Fibroblast of pulmonary artery (primary cell): ENCODE measurements around the gene C1orf50.
"Not testable (repeated sequence)": the region's sequence is repeated elsewhere in the genome, so short reads cannot be mapped to it uniquely, and the experiment has no call there.

Source experiments
- DNase-seq: peaks from one replicate; pipeline ENCODE4 v3.0.0-alpha.2; 2010; ENCODE audit warnings: low read depth
- H3K4me3 ChIP-seq: replicated peaks from 2 replicates; pipeline ENCODE4 v1.5.1; 2011; ENCODE audit warnings: low read depth, mild to moderate bottlenecking, control low read depth, low read length, moderate library complexity
- TF ChIP-seq, protein P1 (sequence below): IDR thresholded peaks from 2 replicates; pipeline ENCODE4 v1.5.1; 2011; ENCODE audit warnings: mild to moderate bottlenecking, control low read depth, low read length, inconsistent platforms; ENCODE audit errors: missing control alignments

Gene C1orf50

DNA sequence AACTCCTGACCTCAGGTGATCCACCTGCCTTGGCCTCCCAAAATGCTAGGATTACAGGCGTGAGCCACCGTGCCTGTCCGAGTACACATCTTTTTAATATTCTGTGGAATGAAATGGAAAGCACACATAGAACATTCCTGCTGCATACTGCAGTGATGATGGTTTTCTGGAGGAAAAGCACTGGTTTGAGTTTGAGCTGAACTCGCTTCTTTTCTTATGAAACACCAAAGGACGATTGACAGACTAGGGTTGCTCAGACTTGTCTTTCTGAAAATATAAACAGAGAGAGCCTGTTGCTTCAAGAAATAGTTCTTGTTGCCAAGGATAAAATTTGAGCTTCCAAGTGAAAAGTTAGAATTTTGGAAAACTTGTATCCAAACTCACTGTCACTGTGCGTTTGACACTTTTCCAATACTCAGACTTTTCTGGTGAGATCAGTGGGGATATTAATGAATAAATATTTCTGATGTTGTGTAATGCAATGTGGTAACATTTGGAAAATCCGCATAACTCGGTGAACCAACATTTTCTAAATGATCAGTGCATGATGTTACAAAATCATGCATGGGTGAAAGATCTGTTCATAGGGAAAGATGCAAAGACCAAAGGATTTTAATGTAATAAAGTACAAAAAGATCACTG is 34.9 kb downstream of the C1orf50 start:
- TF ChIP-seq, protein P1, sequence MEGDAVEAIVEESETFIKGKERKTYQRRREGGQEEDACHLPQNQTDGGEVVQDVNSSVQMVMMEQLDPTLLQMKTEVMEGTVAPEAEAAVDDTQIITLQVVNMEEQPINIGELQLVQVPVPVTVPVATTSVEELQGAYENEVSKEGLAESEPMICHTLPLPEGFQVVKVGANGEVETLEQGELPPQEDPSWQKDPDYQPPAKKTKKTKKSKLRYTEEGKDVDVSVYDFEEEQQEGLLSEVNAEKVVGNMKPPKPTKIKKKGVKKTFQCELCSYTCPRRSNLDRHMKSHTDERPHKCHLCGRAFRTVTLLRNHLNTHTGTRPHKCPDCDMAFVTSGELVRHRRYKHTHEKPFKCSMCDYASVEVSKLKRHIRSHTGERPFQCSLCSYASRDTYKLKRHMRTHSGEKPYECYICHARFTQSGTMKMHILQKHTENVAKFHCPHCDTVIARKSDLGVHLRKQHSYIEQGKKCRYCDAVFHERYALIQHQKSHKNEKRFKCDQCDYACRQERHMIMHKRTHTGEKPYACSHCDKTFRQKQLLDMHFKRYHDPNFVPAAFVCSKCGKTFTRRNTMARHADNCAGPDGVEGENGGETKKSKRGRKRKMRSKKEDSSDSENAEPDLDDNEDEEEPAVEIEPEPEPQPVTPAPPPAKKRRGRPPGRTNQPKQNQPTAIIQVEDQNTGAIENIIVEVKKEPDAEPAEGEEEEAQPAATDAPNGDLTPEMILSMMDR, result no peak
- H3K4me3 ChIP-seq, result no peak overlapping the region
- no peak for DNase-seq

DNA sequence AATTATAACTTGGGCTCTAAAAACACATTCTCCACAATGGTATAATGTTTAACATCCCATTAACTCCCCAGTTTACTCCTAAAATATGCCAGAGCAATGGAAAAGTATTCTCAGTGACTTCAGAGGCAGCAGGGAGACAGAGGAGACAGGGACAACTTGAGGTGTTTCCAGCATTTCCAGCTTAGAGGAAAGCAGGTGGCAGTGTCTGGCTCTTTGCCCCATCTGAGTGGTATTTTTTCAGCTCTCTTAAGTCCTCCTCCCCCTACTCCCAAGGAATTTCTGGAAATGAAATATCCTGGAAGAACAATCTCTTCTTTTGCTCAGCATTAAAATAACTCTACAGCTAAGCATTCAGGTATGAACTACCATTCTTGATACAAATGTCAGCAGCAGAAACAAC is 39.1 kb downstream of the C1orf50 start:
- H3K4me3 ChIP-seq, result no peak overlapping the region
- no peak for DNase-seq
- TF ChIP-seq, protein P1, result no peak

DNA sequence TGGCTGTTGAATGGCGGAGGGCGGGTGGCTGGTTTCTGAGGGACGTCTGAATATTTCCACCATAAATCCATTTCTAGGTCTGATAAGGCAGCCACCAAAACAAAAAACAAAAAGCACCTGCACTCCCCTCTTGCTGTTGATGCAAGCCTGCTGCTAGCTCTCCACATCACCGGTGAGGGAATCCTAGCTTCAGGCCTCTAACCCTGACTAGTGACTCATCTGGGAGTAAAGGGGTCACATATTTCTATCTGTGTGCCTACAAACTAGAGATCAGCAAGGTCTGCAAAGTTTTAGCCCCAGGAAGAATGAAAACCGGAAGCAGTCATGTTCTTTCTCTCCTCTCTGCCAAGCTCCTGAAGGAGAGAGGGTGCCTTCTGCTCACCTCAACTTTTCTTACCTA is 39.5 kb downstream of the C1orf50 start:
- DNase-seq, result no peak

DNA sequence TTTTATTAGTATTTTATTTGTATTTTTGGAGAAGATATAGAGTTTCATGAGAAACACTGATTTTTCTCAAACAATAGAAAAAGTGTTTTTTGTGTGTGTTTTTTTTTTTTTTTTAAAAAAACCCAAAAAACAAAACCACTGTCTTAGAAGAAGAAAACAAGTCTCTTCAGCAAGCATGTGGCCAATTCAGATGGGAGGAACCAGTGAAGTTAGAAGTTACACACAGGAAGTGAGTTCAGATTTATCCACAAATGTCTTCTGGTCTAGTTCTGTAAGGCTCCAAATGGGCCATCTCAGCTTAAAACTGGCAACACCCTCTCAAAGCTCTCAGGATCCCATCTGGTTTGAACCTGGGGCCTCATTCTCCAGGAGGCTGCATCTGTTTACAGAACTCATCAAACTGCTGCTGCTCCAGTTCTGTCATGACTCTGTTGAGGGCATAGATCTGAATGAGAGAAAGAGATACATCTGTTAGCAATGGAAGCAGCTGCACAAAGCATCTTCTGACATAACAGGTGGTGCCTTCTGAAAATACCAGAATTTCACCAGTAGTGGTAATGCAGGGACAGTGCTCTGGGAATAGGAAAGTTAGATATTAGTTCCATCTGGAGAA is 40.1 kb downstream of the C1orf50 start:
- TF ChIP-seq, protein P1, result no peak
- no peak overlapping the region for H3K4me3 ChIP-seq
- no peak for DNase-seq

More for the DNA sequence above, 39.5 kb downstream of the C1orf50 start:
- H3K4me3 ChIP-seq, result no peak overlapping the region
- TF ChIP-seq, protein P1, result no peak

DNA sequence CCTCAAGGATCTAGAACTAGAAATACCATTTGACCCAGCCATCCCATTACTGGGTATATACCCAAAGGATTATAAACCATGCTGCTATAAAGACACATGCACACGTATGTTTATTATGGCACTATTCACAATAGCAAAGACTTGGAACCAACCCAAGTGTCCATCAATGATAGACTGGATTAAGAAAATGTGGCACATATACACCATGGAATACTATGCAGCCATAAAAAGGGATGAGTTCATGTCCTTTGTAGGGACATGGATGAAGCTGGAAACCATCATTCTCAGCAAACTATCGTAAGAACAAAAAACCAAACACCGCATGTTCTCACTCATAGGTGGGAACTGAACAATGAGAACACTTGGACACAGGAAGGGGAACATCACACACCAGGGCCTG is 47.8 kb downstream of the C1orf50 start:
- H3K4me3 ChIP-seq, DNase-seq: not testable (repeated sequence)

DNA sequence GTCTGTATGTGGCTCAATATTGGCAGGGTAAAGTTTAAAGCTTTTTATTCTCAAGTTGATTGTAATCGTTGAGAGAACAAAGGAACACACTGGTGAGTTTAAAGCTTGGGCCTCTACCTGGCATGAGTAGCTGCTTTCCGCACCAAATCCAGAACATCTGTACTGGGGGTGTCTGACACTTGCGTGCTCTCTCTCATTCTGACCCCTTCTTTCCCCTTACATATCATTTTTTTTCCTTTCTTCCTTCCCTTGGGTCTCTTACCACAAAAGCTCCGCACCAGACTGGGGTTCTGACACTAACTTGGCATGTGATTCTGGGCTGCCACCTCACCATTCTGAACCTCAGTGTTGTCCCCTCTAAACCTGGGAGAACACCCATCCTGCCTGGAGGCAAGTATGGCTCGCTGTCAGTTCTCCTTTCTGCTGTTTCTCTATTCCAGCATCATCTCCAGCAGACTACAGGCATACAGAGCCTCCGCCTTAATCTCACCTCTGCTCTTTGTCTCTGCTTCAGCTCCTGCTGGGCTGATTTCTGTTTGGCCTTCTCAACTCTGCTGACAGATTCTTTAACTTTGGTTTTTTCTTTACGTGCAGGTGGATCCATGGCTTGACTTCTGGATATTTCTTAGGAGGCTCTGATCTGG is 49.0 kb downstream of the C1orf50 start:
- peak; percentile 6 for DNase-seq
- H3K4me3 ChIP-seq, result peak overlapping the region; percentile 75
- TF ChIP-seq, protein P1, result no peak

DNA sequence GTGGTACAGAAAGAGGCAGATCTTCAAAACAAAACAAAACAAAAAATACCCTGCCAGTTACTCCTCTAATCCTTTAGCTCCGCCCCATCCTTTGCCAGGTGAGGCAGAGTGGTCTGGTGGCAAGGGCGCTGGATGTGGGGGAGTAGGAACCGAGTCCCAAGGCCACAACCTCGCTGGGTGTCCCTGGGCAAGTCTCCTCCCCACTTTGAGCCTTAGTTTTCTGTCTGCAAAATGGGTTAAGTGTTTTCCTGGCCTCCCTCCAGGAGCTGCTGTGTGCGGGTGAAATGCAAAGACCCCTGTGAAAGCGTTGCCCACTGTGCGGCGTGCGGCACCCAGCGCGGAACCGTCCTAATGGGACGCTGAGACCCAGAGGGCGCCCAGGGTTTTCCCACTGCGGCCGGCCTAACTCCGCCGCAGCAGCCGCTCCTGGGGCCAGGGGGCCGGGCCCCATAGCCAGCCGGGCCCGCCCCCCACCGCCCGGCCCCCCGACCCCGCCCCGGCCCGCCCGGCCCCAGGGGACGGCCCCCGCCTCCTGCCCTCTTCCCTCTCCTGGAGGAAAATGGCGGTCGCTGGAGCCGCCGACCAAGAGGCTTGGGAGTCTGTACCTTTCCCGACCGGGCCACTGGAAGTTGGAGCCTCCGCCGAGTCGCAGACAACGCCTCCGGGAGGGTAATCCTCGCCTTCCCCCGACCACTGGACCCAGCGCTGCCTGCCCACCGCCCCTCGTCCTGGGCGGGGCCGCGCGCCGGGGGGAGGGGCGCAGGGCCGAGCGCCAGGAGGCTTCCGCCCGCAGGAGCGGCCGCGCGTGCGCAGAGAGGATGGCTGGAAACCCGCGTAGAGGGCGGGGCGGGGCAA is 49.8 kb downstream of the C1orf50 start, which contains the start of the genes ERMAP and SVBP:
ERMAP (plus strand) TSS at position 538 of the 855 bp plus-strand sequence. CDS start 13,327 bp downstream, outside the sequence.
SVBP (minus strand) TSS at position 813 of the 855 bp plus-strand sequence. CDS start 853 bp downstream, outside the sequence.
- peak within 1 kb of the TSS; percentile 75 for H3K4me3 ChIP-seq
- TF ChIP-seq, protein P1, result no peak

More for the DNA sequence above, 49.8 kb downstream of the C1orf50 start, which contains the start of the genes ERMAP and SVBP:
- DNase-seq, result peak; percentile 87
